ENCODE data around the gene RNPS1. TPM values are rescaled to one million over a fixed set of nuclear protein-coding genes. Genes with fewer than 3 reads are reported as not detected.
A peak's percentile ranks its signal among the peaks of the same experiment; 100 is the strongest.

Gene RNPS1
- total and polyA plus RNA-seq, 9 of the 15 experiments (the other 6 are each of a cell fraction or from before 2014, with no cell fraction given), result 44.9 to 338 (median 202) TPM

GRCh38 chr16:2206780-2207433 is 61.0 kb downstream of the RNPS1 start:
- WGBS (ENCODE audit: insufficient coverage, low coverage, missing lambda C conversion rate), result 92% methylated on average over 15 of the region's 23 CpGs
- ChIA-PET POLR2A (interaction anchor here (0.9 to 1.4 kb wide), 5 partner anchors 7 to 51 kb away, joined by 4 to 7 read pairs (median 6); partner anchors contain the start of genes ECI1, PGP and TRAF7), CTCF (ENCODE audit: low intra/inter-chr PET ratio) (no interaction called here)
- H3K79me2 ChIP-seq (ENCODE audit: control insufficient read depth, insufficient read depth, low read length), result peaks cover 47% of the 10 kb centered on the region
- no peak overlapping the region; the same call in 2 of the 3 replicates for H3K27ac ChIP-seq (ENCODE audit: extremely low read depth, low read depth, low read length)
- intact Hi-C loops (cut with micrococcal nuclease) (no loop called here), in situ Hi-C loops (cut with MboI) (no loop called here)
- H2AFZ ChIP-seq (ENCODE audit: low read depth, low read length), result no peak overlapping the region
- no TSS peak for BruUV-seq (replicated peaks)
- H3K4me1 ChIP-seq (replicated peaks in 1 of 2; ENCODE audit: control insufficient read depth in 2 of 2, insufficient read depth in 2 of 2, low read length in 2 of 2), result peaks cover 22 to 77% of the 10 kb centered on the region in 2 experiments
- H3K9me1 ChIP-seq (ENCODE audit: control insufficient read depth, insufficient read depth, low read length), result no peaks in the 10 kb centered on the region
- H3K4me3 ChIP-seq, result peak overlapping the region; percentile 84
- no peaks in the 10 kb centered on the region for H3K9me3 ChIP-seq (replicated peaks; ENCODE audit: control insufficient read depth, insufficient read depth, low read depth, low read length)
- FAIRE-seq, result no peak
- H3K9ac ChIP-seq (ENCODE audit: insufficient read depth in 1 of 2, low read depth in 2 of 2, low read length in 2 of 2), result peak overlapping the region; percentile 92 to 96; a peak in 3 of 4 replicates
- no peaks in the 10 kb centered on the region for H3K27me3 ChIP-seq (ENCODE audit: control insufficient read depth in 2 of 2, insufficient read depth in 2 of 2, low read length in 2 of 2)
- H4K20me1 ChIP-seq (replicated peaks; ENCODE audit: control insufficient read depth, insufficient read depth, low read length), result peaks cover 8% of the 10 kb centered on the region
- peaks cover 42% of the 10 kb centered on the region; the same call in 1 of the 3 replicates for H3K36me3 ChIP-seq (ENCODE audit: control insufficient read depth, insufficient read depth, low read length)
- ATAC-seq, result no peak
- peak overlapping the region; percentile 92 for H3K4me2 ChIP-seq (ENCODE audit: insufficient read depth, low read length)
- DNase-seq (ENCODE audit: extremely low read depth in 1 of 4, low spot score in 3 of 4), result no peak
- no peak for TF ChIP-seq ZNF12 (CRISPR knock-in tag; IDR thresholded peaks at IDR 0.05)
- no peak for TF ChIP-seq NUFIP1 (IDR thresholded peaks at IDR 0.05; ENCODE audit: partially characterized antibody)
- peak; percentile 61; the same call in 1 of the 2 replicates for TF ChIP-seq CEBPG (CRISPR knock-in tag; IDR thresholded peaks at IDR 0.05)
- TF ChIP-seq CEBPG (tag; conservative IDR thresholded peaks at IDR 0.05 in 1 of 2, IDR thresholded peaks at IDR 0.05 in 1 of 2), result no peak
- TF ChIP-seq TBP (optimal IDR thresholded peaks at IDR 0.05; ENCODE audit: low read depth, low read length), result no peak
- peak; percentile 62 for TF ChIP-seq POLR2G (IDR thresholded peaks at IDR 0.05; ENCODE audit: low read depth, low read length)
- no peak for TF ChIP-seq TOE1 (IDR thresholded peaks at IDR 0.05; ENCODE audit: borderline replicate concordance)
- TF ChIP-seq TOE1 (CRISPR knock-in tag; IDR thresholded peaks at IDR 0.05; ENCODE audit: borderline replicate concordance, low read depth), result no peak
- TF ChIP-seq ATF2 (CRISPR knock-in tag; IDR thresholded peaks at IDR 0.05), result no peak
- TF ChIP-seq WHSC1 (IDR thresholded peaks at IDR 0.05; ENCODE audit: low read length), result no peak
- no peak for TF ChIP-seq L3MBTL2 (IDR thresholded peaks at IDR 0.05)
- TF ChIP-seq CTCF (IDR thresholded peaks at IDR 0.05 in 2 of 3, conservative IDR thresholded peaks at IDR 0.05 in 1 of 3; ENCODE audit: insufficient read depth in 2 of 3, low read depth in 1 of 3, low read length in 3 of 3), result no peak
- no peak for TF ChIP-seq ZFPM2 (CRISPR knock-in tag; IDR thresholded peaks at IDR 0.05)
- TF ChIP-seq XRCC4 (IDR thresholded peaks at IDR 0.05; ENCODE audit: extremely low read depth, insufficient read depth, insufficient read length), result no peak
- no peak for TF ChIP-seq NR0B1 (IDR thresholded peaks at IDR 0.05; ENCODE audit: partially characterized antibody)
- TF ChIP-seq ZNF586 (CRISPR knock-in tag; conservative IDR thresholded peaks at IDR 0.05), result no peak
- TF ChIP-seq SMAD4 (CRISPR knock-in tag; conservative IDR thresholded peaks at IDR 0.05), result 0 out of 2 replicates have a peak, but pooled peaks have one; percentile 16
- no peak for TF ChIP-seq RCOR1 (IDR thresholded peaks at IDR 0.05; ENCODE audit: borderline replicate concordance in 1 of 2, low read depth in 2 of 2, low read length in 2 of 2)

Measured in K562 (cell line).